HL-60 (cell line): ENCODE data around the gene SLC6A14.

ENCODE experiments used
- DNase-seq, 2 experiments: peaks; one replicate each; pipeline ENCODE4 v3.0.0-alpha.2; 2010 to 2020; ENCODE audit warnings: low read depth in 1 of 2, low spot score in 1 of 2
- H3K27ac ChIP-seq: fragments of 250-450 bp; sonication (Bioruptor Pico); replicated peaks from 2 replicates; pipeline ENCODE4 v1.5.1; 2020; ENCODE audit warnings: mild to moderate bottlenecking, moderate library complexity
- H3K27me3 ChIP-seq: fragments of 250-450 bp; sonication (Bioruptor Pico); 2 replicates; pipeline ENCODE4 v1.5.1; 2021; ENCODE audit warnings: mild to moderate bottlenecking, moderate library complexity; ENCODE audit not compliant: insufficient read depth, poor library complexity, severe bottlenecking
- H3K4me3 ChIP-seq: replicated peaks from 2 replicates; pipeline ENCODE4 v1.5.1; 2011; ENCODE audit warnings: mild to moderate bottlenecking, control low read depth, low read length; ENCODE audit not compliant: insufficient read depth
- GABPA ChIP-seq: IDR thresholded peaks from 2 replicates; pipeline ENCODE4 v1.6.1; 2012; ENCODE audit warnings: low read depth
- POLR2AphosphoS5 ChIP-seq: IDR thresholded peaks from 2 replicates; pipeline ENCODE4 v1.6.1; 2012; ENCODE audit warnings: low read depth
- SPI1 ChIP-seq: IDR thresholded peaks from 2 replicates; pipeline ENCODE4 v1.6.1; 2012; ENCODE audit warnings: low read depth, mild to moderate bottlenecking, borderline replicate concordance
- TF ChIP-seq, protein P1 (sequence below): IDR thresholded peaks from one replicate; pipeline ENCODE4 v1.5.1; 2011; ENCODE audit warnings: low read length, control low read depth, inconsistent platforms; ENCODE audit not compliant: insufficient read depth
- TF ChIP-seq, protein P2 (sequence below): IDR thresholded peaks from 2 replicates; pipeline ENCODE4 v1.6.1; 2012; ENCODE audit warnings: low read depth; ENCODE audit not compliant: insufficient replicate concordance

Gene SLC6A14

DNA sequence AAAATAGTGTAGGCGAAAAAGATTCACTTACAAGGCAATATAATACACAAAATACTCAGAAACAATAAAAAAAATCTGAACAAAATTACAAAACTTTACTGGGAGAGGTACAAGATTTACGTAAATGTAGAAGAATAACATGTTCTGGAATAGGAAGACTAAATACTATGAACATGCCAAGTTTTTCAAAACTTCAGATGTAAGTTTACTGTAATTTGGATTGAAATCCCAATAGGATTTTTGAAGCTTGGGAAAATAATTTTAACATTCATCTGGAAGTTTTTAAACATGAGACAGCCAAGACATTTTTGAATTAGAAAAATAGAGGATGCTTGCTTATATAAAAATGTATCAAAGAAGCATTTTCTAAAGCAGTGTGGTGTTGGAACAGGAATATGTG is 56.9 kb downstream of the SLC6A14 start:
- H3K27me3 ChIP-seq: no peaks in the 10 kb centered on the region
- H3K4me3 ChIP-seq: no peak overlapping the region
- no peak overlapping the region for H3K27ac ChIP-seq
- TF ChIP-seq, protein P1, sequence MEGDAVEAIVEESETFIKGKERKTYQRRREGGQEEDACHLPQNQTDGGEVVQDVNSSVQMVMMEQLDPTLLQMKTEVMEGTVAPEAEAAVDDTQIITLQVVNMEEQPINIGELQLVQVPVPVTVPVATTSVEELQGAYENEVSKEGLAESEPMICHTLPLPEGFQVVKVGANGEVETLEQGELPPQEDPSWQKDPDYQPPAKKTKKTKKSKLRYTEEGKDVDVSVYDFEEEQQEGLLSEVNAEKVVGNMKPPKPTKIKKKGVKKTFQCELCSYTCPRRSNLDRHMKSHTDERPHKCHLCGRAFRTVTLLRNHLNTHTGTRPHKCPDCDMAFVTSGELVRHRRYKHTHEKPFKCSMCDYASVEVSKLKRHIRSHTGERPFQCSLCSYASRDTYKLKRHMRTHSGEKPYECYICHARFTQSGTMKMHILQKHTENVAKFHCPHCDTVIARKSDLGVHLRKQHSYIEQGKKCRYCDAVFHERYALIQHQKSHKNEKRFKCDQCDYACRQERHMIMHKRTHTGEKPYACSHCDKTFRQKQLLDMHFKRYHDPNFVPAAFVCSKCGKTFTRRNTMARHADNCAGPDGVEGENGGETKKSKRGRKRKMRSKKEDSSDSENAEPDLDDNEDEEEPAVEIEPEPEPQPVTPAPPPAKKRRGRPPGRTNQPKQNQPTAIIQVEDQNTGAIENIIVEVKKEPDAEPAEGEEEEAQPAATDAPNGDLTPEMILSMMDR: no peak
- TF ChIP-seq SPI1 (no peak), GABPA (no peak), POLR2AphosphoS5 (no peak)
- TF ChIP-seq, protein P2, sequence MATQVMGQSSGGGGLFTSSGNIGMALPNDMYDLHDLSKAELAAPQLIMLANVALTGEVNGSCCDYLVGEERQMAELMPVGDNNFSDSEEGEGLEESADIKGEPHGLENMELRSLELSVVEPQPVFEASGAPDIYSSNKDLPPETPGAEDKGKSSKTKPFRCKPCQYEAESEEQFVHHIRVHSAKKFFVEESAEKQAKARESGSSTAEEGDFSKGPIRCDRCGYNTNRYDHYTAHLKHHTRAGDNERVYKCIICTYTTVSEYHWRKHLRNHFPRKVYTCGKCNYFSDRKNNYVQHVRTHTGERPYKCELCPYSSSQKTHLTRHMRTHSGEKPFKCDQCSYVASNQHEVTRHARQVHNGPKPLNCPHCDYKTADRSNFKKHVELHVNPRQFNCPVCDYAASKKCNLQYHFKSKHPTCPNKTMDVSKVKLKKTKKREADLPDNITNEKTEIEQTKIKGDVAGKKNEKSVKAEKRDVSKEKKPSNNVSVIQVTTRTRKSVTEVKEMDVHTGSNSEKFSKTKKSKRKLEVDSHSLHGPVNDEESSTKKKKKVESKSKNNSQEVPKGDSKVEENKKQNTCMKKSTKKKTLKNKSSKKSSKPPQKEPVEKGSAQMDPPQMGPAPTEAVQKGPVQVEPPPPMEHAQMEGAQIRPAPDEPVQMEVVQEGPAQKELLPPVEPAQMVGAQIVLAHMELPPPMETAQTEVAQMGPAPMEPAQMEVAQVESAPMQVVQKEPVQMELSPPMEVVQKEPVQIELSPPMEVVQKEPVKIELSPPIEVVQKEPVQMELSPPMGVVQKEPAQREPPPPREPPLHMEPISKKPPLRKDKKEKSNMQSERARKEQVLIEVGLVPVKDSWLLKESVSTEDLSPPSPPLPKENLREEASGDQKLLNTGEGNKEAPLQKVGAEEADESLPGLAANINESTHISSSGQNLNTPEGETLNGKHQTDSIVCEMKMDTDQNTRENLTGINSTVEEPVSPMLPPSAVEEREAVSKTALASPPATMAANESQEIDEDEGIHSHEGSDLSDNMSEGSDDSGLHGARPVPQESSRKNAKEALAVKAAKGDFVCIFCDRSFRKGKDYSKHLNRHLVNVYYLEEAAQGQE: no peak
- no peak for DNase-seq

DNA sequence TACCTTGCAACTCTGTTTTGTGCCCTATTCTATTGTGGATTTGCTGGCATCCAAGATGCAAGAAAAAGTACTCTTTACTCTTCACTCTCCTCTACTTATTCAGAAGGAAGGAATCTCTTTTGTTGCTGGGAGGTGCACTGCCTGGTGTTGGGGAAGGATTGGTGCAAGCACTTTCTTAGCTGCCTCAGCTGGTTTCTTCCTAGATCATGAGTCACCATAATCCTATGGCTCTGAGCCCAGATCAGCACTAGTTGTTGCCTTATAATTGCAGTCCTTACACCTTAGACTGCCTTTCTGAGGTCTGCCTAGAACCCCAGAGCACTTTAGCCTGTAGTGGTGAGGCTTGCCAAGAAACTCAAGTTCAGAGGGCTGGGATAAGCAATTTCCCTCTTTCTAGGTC is 63.4 kb downstream of the SLC6A14 start:
- Histone ChIP-seq H3K4me3 (no peak overlapping the region), H3K27ac (no peak overlapping the region), H3K27me3 (no peaks in the 10 kb centered on the region)
- TF ChIP-seq, protein P1: no peak
- TF ChIP-seq SPI1 (no peak), POLR2AphosphoS5 (no peak), GABPA (no peak)
- TF ChIP-seq, protein P2: no peak
- no peak for DNase-seq
